ENCODE measurements around the gene NCOR1. TPM values are rescaled to one million over a fixed set of nuclear protein-coding genes. Genes with fewer than 3 reads are reported as not detected.

The NCOR1 gene
- total and polyA plus RNA-seq, 9 of the 15 experiments (the other 6 are each of a cell fraction or from before 2014, with no cell fraction given) = 20.2 to 66.5 (median 50.9) TPM

GRCh38 chr17:16190703-16191360 is 24.5 kb downstream of the NCOR1 start:
- Histone ChIP-seq H3K27ac (ENCODE audit: extremely low read depth, low read depth, low read length) (no peak overlapping the region), H3K9me1 (ENCODE audit: control insufficient read depth, insufficient read depth, low read length) (no peaks in the 10 kb centered on the region), H3K9me3 (replicated peaks; ENCODE audit: control insufficient read depth, insufficient read depth, low read depth, low read length) (no peaks in the 10 kb centered on the region), H3K4me2 (ENCODE audit: insufficient read depth, low read length) (no peak overlapping the region), H3K79me2 (ENCODE audit: control insufficient read depth, insufficient read depth, low read length) (peaks cover 31% of the 10 kb centered on the region), H3K4me3 (no peak overlapping the region), H4K20me1 (replicated peaks; ENCODE audit: control insufficient read depth, insufficient read depth, low read length) (no peaks in the 10 kb centered on the region), H3K4me1 (replicated peaks in 1 of 2; ENCODE audit: control insufficient read depth in 2 of 2, insufficient read depth in 2 of 2, low read length in 2 of 2) (no peaks in the 10 kb centered on the region; a peak in 2 of 5 replicates), H3K36me3 (ENCODE audit: control insufficient read depth, insufficient read depth, low read length) (peaks cover 34% of the 10 kb centered on the region; the same call in 2 of the 3 replicates), H3K27me3 (ENCODE audit: control insufficient read depth in 2 of 2, insufficient read depth in 2 of 2, low read length in 2 of 2) (no peaks in the 10 kb centered on the region), H2AFZ (ENCODE audit: low read depth, low read length) (no peak overlapping the region), H3K9ac (ENCODE audit: insufficient read depth in 1 of 2, low read depth in 2 of 2, low read length in 2 of 2) (no peak overlapping the region)
- in situ Hi-C loops (cut with MboI) = no loop called here
- ATAC-seq (no peak), FAIRE-seq (no peak), DNase-seq (ENCODE audit: extremely low read depth in 1 of 4, low spot score in 3 of 4) (no peak)
- TF ChIP-seq SLC30A9 (CRISPR knock-in tag; IDR thresholded peaks at IDR 0.05) = no peak
- WGBS (ENCODE audit: insufficient coverage, low coverage, missing lambda C conversion rate) = 72% methylated on average over 4 of the region's 4 CpGs
- POLR2A ChIA-PET = interaction anchor here (0.6 to 2.2 kb wide), 3 partner anchors 25 to 1200 kb away, joined by 3 to 7 read pairs (median 3); partner anchors contain the start of genes NCOR1 and PIGL
- CTCF ChIA-PET (ENCODE audit: low intra/inter-chr PET ratio) = no interaction called here
- BruUV-seq (replicated peaks) = no TSS peak
- intact Hi-C loops (cut with micrococcal nuclease) = no loop called here

DNA sequence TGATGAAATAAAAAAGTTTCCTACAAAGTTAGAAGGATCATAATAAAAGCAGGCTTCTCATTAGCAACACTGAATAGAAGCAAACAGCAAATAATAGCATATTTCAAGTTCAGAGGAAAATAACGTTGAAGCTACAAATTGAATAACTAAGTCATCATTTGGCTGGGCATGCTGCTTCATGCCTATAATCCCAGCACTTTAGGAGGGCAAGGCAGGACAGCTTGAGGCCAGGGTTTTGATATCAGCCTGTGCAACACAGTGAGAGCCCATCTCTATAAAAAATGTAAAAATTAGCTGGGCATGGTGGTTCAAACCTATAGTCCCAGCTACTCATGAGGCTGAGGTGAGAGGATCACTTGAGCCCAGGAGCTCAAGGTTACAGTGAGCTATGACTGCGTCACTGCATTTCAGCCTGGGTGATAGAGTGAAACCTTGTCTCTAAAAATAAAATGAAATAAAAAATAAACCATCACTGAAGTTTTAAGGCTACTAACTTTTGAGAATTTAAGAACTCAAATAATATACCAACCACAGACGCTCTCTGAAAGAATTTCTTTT is 25.5 kb downstream of the NCOR1 start:
- no peaks in the 10 kb centered on the region for H3K27me3 ChIP-seq (ENCODE audit: control insufficient read depth in 2 of 2, insufficient read depth in 2 of 2, low read length in 2 of 2)
- no TSS peak for BruUV-seq (replicated peaks)
- H3K9me3 ChIP-seq (replicated peaks; ENCODE audit: control insufficient read depth, insufficient read depth, low read depth, low read length) = no peaks in the 10 kb centered on the region
- H3K36me3 ChIP-seq (ENCODE audit: control insufficient read depth, insufficient read depth, low read length) = peaks cover 38% of the 10 kb centered on the region; the same call in 2 of the 3 replicates
- no peak for ATAC-seq
- H4K20me1 ChIP-seq (replicated peaks; ENCODE audit: control insufficient read depth, insufficient read depth, low read length) = no peaks in the 10 kb centered on the region
- ChIA-PET CTCF (ENCODE audit: low intra/inter-chr PET ratio) (no interaction called here), POLR2A (interaction anchor here (0.7 to 1.2 kb wide), 3 partner anchors 17 to 97 kb away, joined by 3 to 5 read pairs (median 4); no protein-coding TSS in a partner anchor)
- H3K4me1 ChIP-seq (replicated peaks in 1 of 2; ENCODE audit: control insufficient read depth in 2 of 2, insufficient read depth in 2 of 2, low read length in 2 of 2) = no peaks in the 10 kb centered on the region; a peak in 2 of 5 replicates
- H3K79me2 ChIP-seq (ENCODE audit: control insufficient read depth, insufficient read depth, low read length) = peaks cover 26% of the 10 kb centered on the region
- no peak overlapping the region for H3K4me2 ChIP-seq (ENCODE audit: insufficient read depth, low read length)
- TF ChIP-seq CC2D1A (IDR thresholded peaks at IDR 0.05) (no peak), ZNF561 (CRISPR knock-in tag; conservative IDR thresholded peaks at IDR 0.05) (no peak), ZBTB26 (CRISPR knock-in tag; IDR thresholded peaks at IDR 0.05) (no peak), TRIM28 (IDR thresholded peaks at IDR 0.05) (no peak), MEF2A (IDR thresholded peaks at IDR 0.05; ENCODE audit: control insufficient read depth, low read depth, low read length) (no peak), RNF219 (CRISPR knock-in tag; IDR thresholded peaks at IDR 0.05) (no peak)
- H3K9ac ChIP-seq (ENCODE audit: insufficient read depth in 1 of 2, low read depth in 2 of 2, low read length in 2 of 2) = no peak overlapping the region
- H3K9me1 ChIP-seq (ENCODE audit: control insufficient read depth, insufficient read depth, low read length) = no peaks in the 10 kb centered on the region
- no peak for DNase-seq (ENCODE audit: extremely low read depth in 1 of 4, low spot score in 3 of 4)
- no peak overlapping the region for H2AFZ ChIP-seq (ENCODE audit: low read depth, low read length)
- in situ Hi-C loops (cut with MboI) = no loop called here
- no peak for FAIRE-seq
- no peak overlapping the region for H3K27ac ChIP-seq (ENCODE audit: extremely low read depth, low read depth, low read length)
- intact Hi-C loops (cut with micrococcal nuclease) = no loop called here
- no peak overlapping the region for H3K4me3 ChIP-seq
- WGBS (ENCODE audit: insufficient coverage, low coverage, missing lambda C conversion rate) = 89% methylated on average over 3 of the region's 3 CpGs
